GM12878 (cell line): ENCODE measurements around the gene BMP2K. TPM values are rescaled to one million over a fixed set of nuclear protein-coding genes. Genes with fewer than 3 reads are reported as not detected.

Source experiments
- ATAC-seq: fragments of 200-7000 bp; cut with Tn5 transposase; 3 replicates; pipeline ENCODE4 v1.9.1; 2020; ENCODE audit warnings: mild to moderate bottlenecking, moderate library complexity
- BruUV-seq: library from RNA; stranded (reverse); fragments of 400-500 nt; replicated peaks from 2 replicates; lab custom pipeline; 2021; lab: Mats Ljungman, UMichigan
- CTCF ChIA-PET: fragments of 300-600 bp; sonication (Branson Sonifier 250); formaldehyde crosslinking; extraction: SDS; loops from one replicate; lab custom pipeline; 2021; ENCODE audit warnings: inconsistent platforms; lab: Yijun Ruan, JAX
- POLR2A ChIA-PET: fragments of 350-600 bp; formaldehyde crosslinking; extraction: SDS; loops from one replicate; lab custom pipeline; 2021; ENCODE audit warnings: inconsistent platforms; lab: Charles Lee
- RAD21 ChIA-PET: fragments of 300-600 bp; sonication (Branson Sonifier 250); formaldehyde crosslinking; loops from one replicate; lab custom pipeline; 2023; ENCODE audit warnings: antibody characterized with exemption; ENCODE audit not compliant: unreplicated experiment; lab: Charles Lee
- SMC1A ChIA-PET: fragments of 300-600 bp; sonication (Branson Sonifier 250); formaldehyde crosslinking; loops from one replicate; lab custom pipeline; 2023; ENCODE audit not compliant: unreplicated experiment, uncharacterized antibody; lab: Charles Lee
- DNase-seq: peaks from one replicate; pipeline ENCODE4 v3.0.0-alpha.2; 2011; ENCODE audit warnings: low read depth, low spot score
- FAIRE-seq: peaks from 3 replicates; lab custom pipeline; 2011; peaks lifted over from hg19 to GRCh38; lab: Jason Lieb, UNC
- H2AFZ ChIP-seq: 2 replicates; pipeline ENCODE4 v1.6.0; 2011; ENCODE audit warnings: low read depth, low read length, control low read depth; ENCODE audit not compliant: control insufficient read depth
- H3K27ac ChIP-seq: 2 replicates; pipeline ENCODE4 v1.5.1; 2011; ENCODE audit warnings: control low read depth; ENCODE audit not compliant: control insufficient read depth, insufficient read depth
- H3K27me3 ChIP-seq, 2 experiments: replicated peaks in 1 of 2; 2 replicates each; pipeline versions ENCODE4 v1.6.0 to v1.6.1; 2011; ENCODE audit warnings: low read length in 1 of 2; ENCODE audit not compliant: control insufficient read depth in 2 of 2, insufficient read depth in 2 of 2
- H3K36me3 ChIP-seq, 2 experiments: 2 replicates each; pipeline ENCODE4 v1.5.1; 2011; ENCODE audit warnings: low read length in 1 of 2; ENCODE audit not compliant: control insufficient read depth in 2 of 2, insufficient read depth in 2 of 2
- H3K4me1 ChIP-seq: 2 replicates; pipeline ENCODE4 v1.6.1; 2011; ENCODE audit warnings: mild to moderate bottlenecking, low read length, moderate library complexity, mixed read lengths; ENCODE audit not compliant: control insufficient read depth, insufficient read depth
- H3K4me2 ChIP-seq: 2 replicates; pipeline ENCODE4 v1.6.0; 2011; ENCODE audit warnings: control low read depth; ENCODE audit not compliant: control insufficient read depth, insufficient read depth
- H3K4me3 ChIP-seq: fragments of 200-600 bp; sonication (generic); 2 replicates; pipeline ENCODE4 v1.5.1; 2016
- H3K79me2 ChIP-seq: 2 replicates; pipeline ENCODE4 v1.6.0; 2011; ENCODE audit warnings: low read length; ENCODE audit not compliant: control insufficient read depth, insufficient read depth
- H3K9ac ChIP-seq: 2 replicates; pipeline ENCODE4 v1.8.0; 2011; ENCODE audit warnings: low read length, control low read depth, mixed read lengths; ENCODE audit not compliant: control insufficient read depth, insufficient read depth
- H3K9me3 ChIP-seq: replicated peaks from 3 replicates; pipeline ENCODE4 v1.5.1; 2011; ENCODE audit warnings: mild to moderate bottlenecking, low read length; ENCODE audit not compliant: control insufficient read depth, insufficient read depth
- H4K20me1 ChIP-seq: 2 replicates; pipeline ENCODE4 v1.6.0; 2011; ENCODE audit not compliant: control insufficient read depth, insufficient read depth
- ATF7 ChIP-seq: fragments of 450-650 bp; IDR thresholded peaks from 2 replicates; pipeline ENCODE4 v1.6.1; 2016; ENCODE audit warnings: low read depth, mild to moderate bottlenecking
- HCFC1 ChIP-seq: fragments of 150-350 bp; IDR thresholded peaks from 2 replicates; pipeline ENCODE4 v1.6.1; 2014; ENCODE audit warnings: low read length
- HDAC2 ChIP-seq: fragments of 200-600 bp; sonication (generic); IDR thresholded peaks from 2 replicates; pipeline ENCODE4 v1.6.1; 2017
- HDAC6 ChIP-seq: fragments of 200-600 bp; sonication (generic); IDR thresholded peaks from one replicate; pipeline ENCODE4 v1.8.0; 2017; ENCODE audit warnings: antibody characterized with exemption; ENCODE audit not compliant: unreplicated experiment
- HSF1 ChIP-seq: fragments of 150-350 bp; IDR thresholded peaks from 2 replicates; pipeline ENCODE4 v1.6.1; 2014; ENCODE audit warnings: mild to moderate bottlenecking, low read depth, low read length
- IRF3 ChIP-seq: fragments of 450-650 bp; IDR thresholded peaks from 2 replicates; pipeline ENCODE4 v1.6.1; 2014; ENCODE audit warnings: mild to moderate bottlenecking
- IRF5 ChIP-seq: fragments of 450-650 bp; IDR thresholded peaks from 2 replicates; pipeline ENCODE4 v1.6.1; 2017; ENCODE audit warnings: borderline replicate concordance
- LARP7 ChIP-seq: fragments of 450-650 bp; IDR thresholded peaks from 2 replicates; pipeline ENCODE4 v1.6.1; 2017; ENCODE audit warnings: mild to moderate bottlenecking
- MEF2B ChIP-seq: fragments of 450-650 bp; IDR thresholded peaks from 2 replicates; pipeline ENCODE4 v1.6.1; 2018; ENCODE audit warnings: mild to moderate bottlenecking, moderate library complexity; ENCODE audit not compliant: partially characterized antibody, poor library complexity, severe bottlenecking
- MLLT1 ChIP-seq: fragments of 450-650 bp; IDR thresholded peaks from 2 replicates; pipeline ENCODE4 v1.6.1; 2016; ENCODE audit warnings: mild to moderate bottlenecking
- PKNOX1 ChIP-seq: fragments of 450-650 bp; IDR thresholded peaks from 2 replicates; pipeline ENCODE4 v1.6.1; 2016; ENCODE audit warnings: mild to moderate bottlenecking
- RFX5 ChIP-seq: IDR thresholded peaks from 2 replicates; pipeline ENCODE4 v1.6.1; 2011; ENCODE audit warnings: low read depth, low read length, improper control_type of control experiment
- TCF12 ChIP-seq: IDR thresholded peaks from 2 replicates; pipeline ENCODE4 v1.6.1; 2011; ENCODE audit warnings: low read depth, mild to moderate bottlenecking, low read length
- TCF3 ChIP-seq: IDR thresholded peaks from 2 replicates; pipeline ENCODE4 v1.6.1; 2012; ENCODE audit warnings: low read depth, mild to moderate bottlenecking, low read length, borderline replicate concordance; ENCODE audit not compliant: insufficient read depth
- TCF7 ChIP-seq: IDR thresholded peaks from 2 replicates; pipeline ENCODE4 v1.6.1; 2014; ENCODE audit warnings: antibody characterized with exemption, borderline replicate concordance
- YBX1 ChIP-seq: fragments of 450-650 bp; IDR thresholded peaks from 2 replicates; pipeline ENCODE4 v1.6.1; 2016; ENCODE audit warnings: antibody characterized with exemption
- YY1 ChIP-seq: IDR thresholded peaks from 2 replicates; pipeline ENCODE4 v1.6.1; 2011; ENCODE audit warnings: low read depth, mild to moderate bottlenecking, low read length
- ZNF24 ChIP-seq: fragments of 450-650 bp; IDR thresholded peaks from 2 replicates; pipeline ENCODE4 v1.6.1; 2017; ENCODE audit warnings: antibody characterized with exemption, mild to moderate bottlenecking
- WGBS: methylation state at CpG from one replicate; pipeline ENCODE4 v1.1.6; 2016; ENCODE audit warnings: low lambda C conversion rate; ENCODE audit not compliant: insufficient replicate concordance, insufficient coverage; ENCODE audit errors: missing lambda C conversion rate; 5-methylcytosine and 5-hydroxymethylcytosine counted together
- in situ Hi-C: fragments of 300-500 bp; cut with MboI; formaldehyde crosslinking; loops from 9 replicates; pipeline ENCODE4 v1.14.3; 2018; ENCODE audit warnings: mixed read lengths
- intact Hi-C: fragments of 100-400 bp; cut with micrococcal nuclease; formaldehyde crosslinking; loops from one replicate; pipeline ENCODE4 v1.14.2; 2022; ENCODE audit not compliant: unreplicated experiment
- polyA plus RNA-seq, 11 experiments: library from polyadenylated mRNA; depleted of rRNA in 4 of 11; unstranded in 6 of 11; stranded (reverse) in 5 of 11; fragments of >200 nt; fragmentation: Nextera tagmentation in 4 of 11; fragmentation: Illumina TruSeq in 1 of 11; extraction: Ambion mirVana in 4 of 11; extraction: Trizol in 1 of 11; gene quantifications; 1 replicate in 1 of 11; 2 replicates in 10 of 11; pipeline versions ENCODE4 v1.2.1 to v1.2.3, GENCODE V29; 2011 to 2016; ENCODE audit warnings: inconsistent platforms in 2 of 11, missing spikeins in 2 of 11, low read depth in 1 of 11
- total RNA-seq, 4 experiments: library from RNA; depleted of rRNA in 3 of 4; stranded (reverse); fragments of >200 nt in 3 of 4; fragmentation: Illumina TruSeq in 1 of 4; extraction: Trizol in 1 of 4; gene quantifications; 2 replicates each; pipeline versions ENCODE4 v1.2.1 to v1.2.3, GENCODE V29; 2013 to 2021

The BMP2K gene
- total and polyA plus RNA-seq, 10 of the 15 experiments (the other 5 are each of a cell fraction or from before 2014, with no cell fraction given) = 3.3 to 84.6 (median 24.8) TPM

- H2AFZ ChIP-seq = no peak overlapping the region
- WGBS = 83% methylated on average over 1 of the region's 1 CpG
Measured at GRCh38 chr4:78757574-78757973, 18.6 kb upstream of the BMP2K start.

More at GRCh38 chr4:78757574-78757973, 18.6 kb upstream of the BMP2K start:
- Histone ChIP-seq H3K79me2 (no peaks in the 10 kb centered on the region), H3K36me3 (no peaks in the 10 kb centered on the region), H3K9me3 (no peaks in the 10 kb centered on the region; the same call in 1 of the 3 replicates), H3K27ac (no peak overlapping the region), H3K4me2 (no peak overlapping the region), H3K9ac (no peak overlapping the region), H3K4me3 (no peak overlapping the region), H3K27me3 (no peaks in the 10 kb centered on the region), H4K20me1 (no peaks in the 10 kb centered on the region), H3K4me1 (peaks cover 11% of the 10 kb centered on the region)
- ChIA-PET RAD21 (interaction anchor here (1.5 kb wide), 1 partner anchor 24 kb away, joined by 3 read pairs; no protein-coding TSS in a partner anchor), POLR2A (no interaction called here), CTCF (no interaction called here), SMC1A (interaction anchor here (1.2 to 2.6 kb wide), 3 partner anchors 9 to 91 kb away, joined by 3 to 9 read pairs (median 7); no protein-coding TSS in a partner anchor)
- in situ Hi-C loops (loop anchor here (25.0 kb wide), 1 partner anchor 1305 kb away; the partner anchor contains the start of gene ANTXR2), intact Hi-C loops (no loop called here)
- TF ChIP-seq ZNF24 (no peak), HDAC2 (no peak), TCF3 (no peak), TCF12 (no peak), HSF1 (no peak), LARP7 (no peak), MLLT1 (no peak), IRF5 (no peak), HCFC1 (no peak), HDAC6 (no peak), YY1 (no peak), YBX1 (no peak), PKNOX1 (no peak), IRF3 (no peak), TCF7 (no peak), MEF2B (no peak), RFX5 (no peak), ATF7 (no peak)
- no peak for FAIRE-seq
- ATAC-seq = no peak
- no TSS peak for BruUV-seq
- DNase-seq = no peak
